Measurements from ENCODE around the gene SRA1.

SRA1 gene

DNA sequence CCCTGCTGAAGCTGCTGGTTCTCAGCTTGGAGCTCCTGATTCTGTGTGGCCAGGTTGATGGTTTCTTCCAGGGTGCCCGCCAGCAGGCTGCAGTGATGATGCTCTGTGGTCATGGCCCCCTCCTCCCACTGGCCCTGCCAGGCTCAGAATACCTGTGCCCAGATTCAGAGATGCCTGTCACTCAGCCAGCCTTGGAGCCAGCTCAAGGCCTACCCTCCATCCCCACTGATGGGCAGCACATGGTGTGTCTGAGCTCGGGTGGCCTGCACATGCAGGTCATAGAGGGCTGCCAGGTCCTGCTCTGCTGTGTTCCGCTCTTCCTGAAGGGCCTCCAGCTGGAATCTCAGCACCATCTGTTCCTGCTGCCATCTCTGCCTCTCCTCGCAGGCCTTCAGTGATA lies 12.8 kb upstream of the SRA1 start:
- no peak for DNase-seq

DNA sequence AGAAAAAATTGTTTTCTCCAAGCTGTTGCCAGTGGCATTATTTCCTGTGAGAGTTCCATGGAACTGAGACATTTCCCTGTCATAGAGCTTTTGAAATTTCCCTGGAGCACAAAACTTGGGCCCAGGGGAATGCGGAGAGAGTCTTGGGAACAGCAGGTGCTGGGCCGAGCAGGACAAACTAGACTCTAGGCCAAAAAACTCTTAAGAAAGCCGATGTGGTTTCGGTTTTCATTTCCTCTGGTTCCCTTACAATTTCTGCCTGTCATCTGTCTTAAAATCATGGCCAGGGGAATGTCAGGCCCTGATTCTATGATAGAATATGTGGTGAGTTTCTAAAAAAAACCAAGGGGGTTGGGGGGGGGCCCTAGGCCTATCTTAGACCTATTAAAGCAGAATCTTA lies 11.9 kb upstream of the SRA1 start:
- DNase-seq, result no peak

DNA sequence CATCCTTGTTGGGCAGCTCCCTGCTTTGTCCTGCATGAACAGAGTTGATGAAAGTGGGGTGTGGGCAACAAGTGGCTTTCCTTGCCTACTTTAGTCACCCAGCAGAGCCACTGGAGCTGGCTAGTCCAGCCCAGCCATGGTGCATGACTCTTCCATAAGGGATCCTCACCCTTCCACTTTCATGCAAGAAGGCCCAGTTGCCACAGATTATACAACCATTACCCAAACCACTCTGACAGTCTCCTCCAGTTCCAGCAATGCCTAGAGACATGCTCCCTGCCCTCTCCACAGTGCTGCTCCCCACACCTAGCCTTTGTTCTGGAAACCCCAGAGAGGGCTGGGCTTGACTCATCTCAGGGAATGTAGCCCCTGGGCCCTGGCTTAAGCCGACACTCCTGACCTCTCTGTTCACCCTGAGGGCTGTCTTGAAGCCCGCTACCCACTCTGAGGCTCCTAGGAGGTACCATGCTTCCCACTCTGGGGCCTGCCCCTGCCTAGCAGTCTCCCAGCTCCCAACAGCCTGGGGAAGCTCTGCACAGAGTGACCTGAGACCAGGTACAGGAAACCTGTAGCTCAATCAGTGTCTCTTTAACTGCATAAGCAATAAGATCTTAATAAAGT lies 11.3 kb upstream of the SRA1 start:
- no peak for DNase-seq

DNA sequence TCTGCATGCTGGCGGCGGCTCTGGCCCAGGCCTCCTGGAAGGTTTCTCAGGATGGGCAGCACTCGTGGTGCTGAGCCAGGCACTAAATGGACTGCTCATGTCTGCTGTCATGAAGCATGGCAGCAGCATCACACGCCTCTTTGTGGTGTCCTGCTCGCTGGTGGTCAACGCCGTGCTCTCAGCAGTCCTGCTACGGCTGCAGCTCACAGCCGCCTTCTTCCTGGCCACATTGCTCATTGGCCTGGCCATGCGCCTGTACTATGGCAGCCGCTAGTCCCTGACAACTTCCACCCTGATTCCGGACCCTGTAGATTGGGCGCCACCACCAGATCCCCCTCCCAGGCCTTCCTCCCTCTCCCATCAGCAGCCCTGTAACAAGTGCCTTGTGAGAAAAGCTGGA lies 10.6 kb upstream of the SRA1 start:
- DNase-seq, result no peak

DNA sequence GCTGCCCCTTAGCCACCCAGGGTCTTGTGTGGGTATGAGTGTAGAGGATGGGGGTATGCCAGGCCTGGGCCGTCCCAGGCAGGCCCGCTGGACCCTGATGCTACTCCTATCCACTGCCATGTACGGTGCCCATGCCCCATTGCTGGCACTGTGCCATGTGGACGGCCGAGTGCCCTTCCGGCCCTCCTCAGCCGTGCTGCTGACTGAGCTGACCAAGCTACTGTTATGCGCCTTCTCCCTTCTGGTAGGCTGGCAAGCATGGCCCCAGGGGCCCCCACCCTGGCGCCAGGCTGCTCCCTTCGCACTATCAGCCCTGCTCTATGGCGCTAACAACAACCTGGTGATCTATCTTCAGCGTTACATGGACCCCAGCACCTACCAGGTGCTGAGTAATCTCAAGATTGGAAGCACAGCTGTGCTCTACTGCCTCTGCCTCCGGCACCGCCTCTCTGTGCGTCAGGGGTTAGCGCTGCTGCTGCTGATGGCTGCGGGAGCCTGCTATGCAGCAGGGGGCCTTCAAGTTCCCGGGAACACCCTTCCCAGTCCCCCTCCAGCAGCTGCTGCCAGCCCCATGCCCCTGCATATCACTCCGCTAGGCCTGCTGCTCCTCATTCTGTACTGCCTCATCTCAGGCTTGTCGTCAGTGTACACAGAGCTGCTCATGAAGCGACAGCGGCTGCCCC lies 10.0 kb upstream of the SRA1 start:
- DNase-seq, result no peak

DNA sequence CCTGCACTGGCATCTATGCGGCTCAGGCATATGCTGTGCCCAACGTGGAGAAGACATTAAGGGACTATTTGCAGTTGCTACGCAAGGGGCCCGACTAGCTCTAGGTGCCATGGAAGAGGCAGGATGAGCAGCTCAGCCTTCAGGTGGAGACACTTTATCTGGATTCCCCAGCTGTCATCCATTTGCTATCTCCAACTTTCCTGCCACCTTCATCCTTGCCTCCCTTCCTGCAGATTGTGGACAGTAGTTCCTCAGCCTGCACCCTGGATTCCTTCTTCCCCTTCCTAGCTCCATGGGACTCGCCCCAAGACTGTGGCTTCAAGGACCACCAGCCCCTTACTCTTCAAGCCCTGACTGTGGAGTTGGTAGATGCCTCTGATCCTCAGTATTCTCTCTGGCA lies 9.4 kb upstream of the SRA1 start:
- DNase-seq, result no peak

DNA sequence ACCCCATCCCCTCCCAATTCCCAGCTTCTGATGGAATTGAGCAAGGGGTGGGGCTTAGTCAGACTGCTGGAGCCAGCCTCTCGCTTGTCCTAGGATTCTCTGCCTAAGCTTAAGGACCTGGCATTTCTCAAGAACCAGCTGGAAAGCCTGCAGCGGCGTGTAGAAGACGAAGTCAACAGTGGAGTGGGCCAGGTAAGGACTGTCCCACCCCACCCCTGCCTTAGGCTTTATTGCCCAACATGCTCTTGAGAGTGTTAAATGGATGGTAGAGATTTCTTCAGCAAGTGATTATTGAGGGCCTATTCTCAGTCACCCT lies 8.5 kb upstream of the SRA1 start:
- DNase-seq, result no peak

DNA sequence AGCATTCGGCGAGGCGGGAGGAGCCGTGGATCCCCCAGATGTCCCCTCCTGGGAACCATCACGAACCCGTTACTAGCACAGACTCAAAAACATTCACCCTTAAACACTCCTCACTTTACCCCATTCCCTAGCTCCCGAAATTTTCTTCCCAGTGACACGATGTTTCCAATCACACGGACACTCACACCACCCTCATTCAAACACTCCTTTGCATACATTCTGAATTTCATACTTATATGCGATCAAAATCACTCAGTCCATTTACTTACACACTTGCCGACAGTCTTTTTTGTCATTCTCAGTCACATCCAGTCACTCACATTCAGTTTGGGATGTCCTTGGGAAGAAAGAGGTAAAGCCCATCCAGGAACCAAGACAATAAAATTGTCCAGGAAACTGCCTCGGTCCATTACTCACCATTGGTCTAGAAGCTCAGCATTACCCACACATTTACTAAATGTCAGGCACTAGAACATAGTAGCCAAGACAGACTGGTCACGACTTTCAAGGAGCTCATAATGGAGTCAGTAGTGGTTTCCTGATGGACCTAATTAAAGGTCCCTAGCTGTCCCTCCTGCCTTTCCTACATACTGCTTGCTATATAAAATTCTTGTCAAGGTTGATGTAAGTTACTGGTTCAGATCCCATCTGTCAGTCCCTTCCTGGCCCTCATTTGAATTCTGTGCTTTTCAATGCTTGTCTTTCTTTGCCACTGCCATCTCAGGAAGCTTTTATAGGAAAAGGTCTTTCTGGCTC lies 7.9 kb upstream of the SRA1 start:
- no peak for DNase-seq

DNA sequence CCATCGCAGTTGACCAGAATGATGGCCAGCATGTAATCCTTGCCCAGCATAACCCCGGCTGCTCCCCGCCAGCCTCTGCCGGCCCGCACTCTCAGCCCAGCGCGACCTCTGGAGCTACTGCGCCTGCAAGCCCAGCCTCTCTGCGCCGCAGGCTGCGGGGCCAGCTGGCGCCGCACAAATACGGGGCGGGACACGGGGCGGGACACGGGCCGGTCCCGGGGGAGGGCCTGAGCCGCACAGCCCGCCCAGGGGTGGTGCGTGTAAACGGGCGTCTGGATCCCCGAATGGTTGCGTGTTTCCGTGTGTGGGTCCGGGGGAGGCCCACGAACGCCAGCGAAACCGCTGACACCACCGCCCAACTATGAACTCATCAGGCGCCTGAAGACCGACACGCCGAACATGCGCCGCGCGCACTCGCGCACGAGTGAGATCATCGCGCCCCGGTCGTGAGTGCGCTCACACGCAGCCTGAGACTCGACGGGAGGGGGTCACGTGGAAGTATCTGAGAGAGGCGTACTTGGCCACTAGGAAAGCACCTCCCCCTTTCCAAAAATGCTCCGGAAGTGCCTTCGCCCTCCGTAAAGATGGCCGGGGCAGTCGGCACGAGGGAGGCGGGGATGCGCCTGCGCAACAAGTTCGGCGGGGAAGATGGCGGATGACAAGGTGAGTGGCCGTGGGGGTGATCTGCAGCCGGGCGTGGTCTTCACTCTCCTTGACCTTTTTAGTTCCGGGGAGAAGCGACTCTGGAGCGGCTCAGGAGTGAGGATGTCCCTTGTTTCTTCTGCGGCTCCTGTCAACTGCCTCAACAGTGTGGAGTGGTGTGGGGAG lies 7.1 kb upstream of the SRA1 start, which contains the start of the genes APBB3 and SLC35A4:
Gene APBB3, minus strand, starts transcription at position 403 of the 828 bp plus-strand sequence. Its CDS starts 353 bp downstream, at position 50.
Gene SLC35A4, plus strand, starts transcription at position 633 of the 828 bp plus-strand sequence. CDS start 2,342 bp downstream, outside the sequence.
- peak; percentile 97 for DNase-seq

DNA sequence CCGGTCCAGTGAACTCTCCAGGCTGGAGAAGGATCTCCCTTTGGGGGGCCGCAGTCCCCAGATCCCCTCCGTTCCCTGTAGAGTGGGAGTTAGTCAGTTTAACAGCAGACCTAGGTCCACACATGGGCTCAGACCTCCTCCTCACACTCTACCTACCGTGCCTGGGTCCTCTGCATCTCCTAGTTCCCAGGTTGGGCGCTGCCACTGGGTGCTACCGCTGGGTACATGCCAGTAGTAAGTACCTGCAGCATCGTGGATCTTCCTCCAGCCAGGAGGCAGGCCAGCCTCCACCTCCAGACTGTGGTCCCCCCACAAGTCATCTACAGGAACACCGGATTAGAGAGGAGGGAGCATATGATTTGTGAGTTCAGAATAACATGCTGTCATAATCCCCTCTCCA lies 6.3 kb upstream of the SRA1 start:
- no peak for DNase-seq

DNA sequence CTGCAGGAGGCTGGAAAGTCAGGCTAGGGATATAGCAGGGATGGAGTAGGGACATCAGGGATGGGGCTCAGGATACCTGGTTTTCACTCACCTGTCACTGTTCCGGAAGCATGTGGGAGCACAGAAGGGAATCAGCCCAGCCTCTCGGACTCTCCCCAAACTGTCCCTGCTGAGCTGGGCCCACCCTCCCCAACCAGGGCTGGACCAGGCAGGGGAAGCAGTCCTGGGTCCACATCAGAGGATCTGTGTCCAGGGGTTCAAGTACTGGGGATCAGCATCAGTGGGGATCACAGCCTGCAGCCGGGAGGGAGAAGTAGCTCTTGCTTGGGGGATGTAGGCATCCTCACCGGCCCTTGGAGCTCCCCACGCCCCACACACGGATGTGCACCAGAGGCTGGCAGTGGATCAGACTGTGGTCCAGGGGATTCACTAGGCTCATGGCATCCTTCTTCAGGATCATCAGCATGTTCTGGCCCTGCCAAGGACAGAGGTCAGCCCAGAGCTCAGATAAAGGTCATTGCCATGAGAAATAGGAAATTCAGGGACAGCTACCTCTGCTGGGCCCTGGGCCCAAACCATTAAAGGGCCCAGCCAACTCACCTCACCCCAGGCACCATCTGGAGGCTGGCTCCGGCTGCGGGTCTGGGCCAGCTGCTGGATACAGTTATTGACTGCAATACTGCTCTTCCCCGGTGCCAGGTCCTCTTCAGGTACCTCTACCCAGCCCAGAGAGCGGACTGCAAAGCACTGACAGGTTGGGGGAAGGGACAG lies 4.7 kb upstream of the SRA1 start:
- DNase-seq, result no peak

DNA sequence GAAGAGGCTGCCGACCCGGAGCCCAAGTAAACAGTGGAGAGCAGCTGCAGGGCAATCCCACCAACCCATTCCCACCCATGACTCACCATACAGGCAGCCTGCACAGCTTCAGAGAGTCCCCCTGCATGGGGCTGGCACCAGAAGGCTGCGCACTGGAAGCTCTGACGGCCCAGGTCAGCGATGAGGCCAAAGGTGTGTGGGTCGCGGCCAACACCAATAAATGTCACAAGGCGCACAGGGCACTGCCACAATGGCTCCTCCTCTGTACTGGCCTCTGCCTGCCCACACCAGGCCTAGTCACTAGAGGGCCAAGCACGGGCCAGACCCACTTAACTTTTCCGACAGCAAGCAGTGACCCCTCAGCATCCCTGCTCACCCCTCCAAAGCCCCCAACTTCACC lies 3.0 kb upstream of the SRA1 start:
- DNase-seq, result no peak

DNA sequence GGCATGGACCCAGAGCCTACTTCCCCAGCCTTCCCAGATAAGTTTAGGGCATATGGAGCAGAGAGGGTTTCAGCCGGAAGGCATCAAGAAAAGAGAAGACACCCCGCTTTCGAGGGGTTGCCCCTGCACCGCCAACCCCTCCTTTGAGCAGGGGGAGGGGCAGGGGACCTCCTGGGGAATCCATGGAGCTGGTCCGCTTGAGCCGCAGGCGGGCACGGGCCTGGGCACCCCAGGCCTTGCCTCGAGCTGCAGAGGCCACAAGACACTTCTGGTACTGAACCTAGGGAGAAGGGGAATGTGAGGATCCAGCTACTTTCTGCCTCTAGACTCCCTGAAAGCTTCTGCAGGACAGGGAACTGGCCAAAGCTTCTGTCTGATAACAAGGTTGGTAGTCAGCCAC lies 1.3 kb upstream of the SRA1 start:
- no peak for DNase-seq

DNA sequence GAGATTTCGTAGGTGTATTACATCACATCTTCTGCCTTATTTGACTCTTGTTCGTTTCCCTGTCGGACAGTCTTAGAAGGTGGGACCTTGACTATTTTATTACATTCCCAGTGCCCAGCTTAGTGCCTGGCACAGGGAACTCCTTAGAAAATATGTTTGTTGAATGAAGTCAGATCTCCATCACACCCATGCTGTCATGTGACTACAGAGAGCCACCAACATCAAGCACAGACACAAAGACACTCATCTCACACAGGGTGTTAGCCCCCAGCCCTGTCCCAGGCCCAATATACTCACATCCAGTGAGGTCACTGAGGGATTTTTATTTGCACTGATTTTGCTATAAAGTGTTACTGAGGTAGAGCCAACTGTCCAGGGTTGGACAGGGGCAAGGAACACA lies 692 bp upstream of the SRA1 start:
- DNase-seq, result no peak

DNA sequence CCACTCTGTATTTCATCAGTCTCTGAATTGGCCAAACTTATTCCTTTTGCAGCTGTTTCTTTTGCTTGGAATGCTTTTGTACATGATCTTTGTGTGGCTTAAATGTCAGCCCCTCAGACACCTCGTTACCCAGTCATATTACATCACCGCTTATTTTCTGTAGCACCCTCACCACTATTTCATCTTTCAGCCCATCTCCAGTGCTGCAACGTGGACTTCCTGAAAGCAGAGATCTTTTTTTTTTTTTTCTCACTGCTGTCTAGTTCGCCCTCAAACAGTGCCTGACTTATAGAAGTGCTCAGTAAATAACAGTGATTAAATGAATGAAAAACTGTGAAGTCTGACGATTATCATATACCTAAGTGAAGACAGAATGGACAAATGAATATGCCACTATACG lies 835 bp downstream of the SRA1 start:
- DNase-seq, result no peak

DNA sequence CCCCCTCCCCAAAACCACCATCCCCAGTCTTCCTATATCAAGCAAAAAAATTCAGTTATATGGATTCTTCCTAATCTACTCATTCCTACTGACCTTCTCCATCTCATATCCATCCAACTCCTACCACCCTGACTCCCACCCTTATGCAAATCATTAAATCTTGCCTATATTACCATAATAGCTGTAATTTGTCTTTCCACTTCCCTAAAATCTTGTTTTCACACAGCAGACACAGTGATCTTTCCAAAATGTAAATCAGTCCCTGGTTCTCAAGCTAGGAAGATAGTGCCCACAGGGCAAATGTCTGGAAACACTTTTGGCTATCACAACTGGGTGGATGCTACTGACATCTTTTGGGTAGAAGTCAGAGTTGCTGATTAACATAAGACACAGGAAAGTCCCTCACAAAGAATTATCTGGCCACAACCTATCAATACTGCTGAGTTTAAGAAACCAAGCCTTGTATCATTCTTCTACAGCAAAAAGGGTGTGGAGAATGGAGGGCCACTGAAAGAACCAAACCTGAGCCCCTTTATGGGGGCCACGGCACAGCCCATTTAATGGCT lies 1.4 kb downstream of the SRA1 start:
- no peak for DNase-seq

DNA sequence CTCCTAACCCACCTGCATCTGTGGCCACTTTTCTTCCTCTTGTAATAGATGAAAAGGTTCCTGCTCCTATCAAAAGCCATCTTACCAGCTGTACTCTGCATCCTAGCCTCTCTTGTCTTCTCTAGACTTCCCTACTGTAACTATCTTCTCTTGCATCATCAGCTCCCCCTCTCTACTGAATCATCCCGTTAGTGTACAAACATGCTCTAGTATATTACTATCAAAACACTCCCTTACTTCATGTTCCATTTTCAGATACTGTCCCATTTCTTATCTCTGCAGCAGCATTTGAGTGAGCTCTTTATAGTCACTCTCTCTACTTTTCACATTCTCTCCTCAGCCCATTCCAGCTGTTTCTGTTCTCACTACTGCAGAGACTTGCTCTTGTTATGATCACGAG lies 2.8 kb downstream of the SRA1 start:
- no peak for DNase-seq

DNA sequence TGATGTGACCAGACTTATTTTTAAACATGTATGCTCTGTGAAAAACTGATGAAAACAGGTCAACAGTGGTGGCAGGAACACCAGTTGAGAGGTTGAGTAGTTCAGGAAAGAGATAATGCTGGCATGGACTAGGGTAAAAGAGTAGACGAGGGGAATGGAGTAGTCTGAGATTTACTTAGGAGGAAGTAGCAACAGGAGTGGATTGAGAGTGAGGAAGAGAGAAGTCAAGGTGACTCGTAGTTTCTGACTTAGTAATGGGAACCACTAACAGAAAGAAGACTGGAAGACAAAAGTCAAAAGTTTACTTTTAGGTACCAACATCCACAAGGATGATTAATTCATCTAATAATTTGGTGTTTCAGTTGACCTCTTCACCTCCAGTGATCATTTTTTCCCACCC lies 3.6 kb downstream of the SRA1 start:
- DNase-seq, result no peak

DNA sequence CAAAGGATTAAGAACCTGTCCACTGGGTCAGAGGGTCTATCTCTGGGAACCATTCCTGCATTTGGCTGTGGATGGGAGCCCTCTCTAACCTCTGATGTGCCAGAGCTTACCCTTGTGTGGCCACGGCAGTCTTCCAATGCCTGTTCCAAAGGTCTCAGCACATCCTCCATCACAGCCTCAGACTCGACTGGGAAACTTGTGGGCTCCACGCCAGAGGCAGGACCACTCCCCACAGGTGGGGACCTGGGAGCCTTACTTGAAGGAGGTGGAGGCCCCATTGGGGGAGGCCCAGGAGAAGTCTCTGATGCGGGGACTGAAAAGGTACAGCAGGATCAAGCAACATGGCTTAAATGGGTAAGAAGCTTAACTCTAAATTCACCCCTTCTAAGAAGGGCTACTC lies 5.4 kb downstream of the SRA1 start:
- DNase-seq, result no peak

DNA sequence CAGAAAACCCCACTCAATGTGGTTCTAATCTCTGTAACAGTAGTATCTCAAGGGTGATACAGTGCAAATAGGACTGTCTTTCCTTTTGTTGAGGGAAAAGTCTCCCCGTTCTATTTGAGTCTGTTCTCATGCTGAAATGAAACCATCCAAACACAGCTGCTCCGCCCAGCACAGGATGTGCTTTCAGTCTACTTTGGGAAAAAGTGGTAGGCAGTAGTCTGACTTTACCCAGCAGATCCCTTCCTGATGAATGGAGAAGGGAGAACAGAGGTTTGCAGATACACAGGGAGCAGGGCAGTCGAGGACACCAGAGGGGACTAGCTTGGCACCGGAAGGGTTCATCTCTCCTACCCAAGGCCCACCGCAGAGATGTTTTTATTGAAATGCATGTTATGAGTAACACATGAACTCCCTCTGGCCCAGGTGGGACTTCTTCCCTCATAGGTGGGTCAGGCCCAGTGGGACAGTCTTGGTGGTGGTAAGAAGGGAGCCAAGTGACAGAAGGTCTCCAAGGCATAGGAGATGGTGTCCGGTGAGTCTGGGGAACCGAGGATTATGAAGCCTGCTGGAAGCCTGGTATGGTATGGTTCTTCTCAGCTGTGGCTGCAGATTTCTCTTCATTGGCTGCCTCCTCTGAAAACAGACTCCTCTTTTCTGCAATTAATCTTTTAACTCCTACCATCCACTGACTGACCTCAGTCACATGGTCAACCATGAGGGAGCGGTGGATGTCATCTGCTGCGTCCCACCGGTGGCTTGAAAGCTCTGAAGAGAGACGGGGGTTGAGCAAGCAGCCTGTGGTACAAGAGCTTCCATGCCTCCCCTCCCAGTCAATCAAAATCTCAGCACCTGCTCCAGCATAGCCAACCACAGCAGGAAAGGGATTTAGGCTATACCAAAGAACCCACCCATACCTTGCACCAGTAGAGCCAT lies 6.9 kb downstream of the SRA1 start:
- DNase-seq, result no peak
